ENCODE measurements around the gene ADRA2A. TPM values are rescaled to one million over a fixed set of nuclear protein-coding genes. Genes with fewer than 3 reads are reported as not detected.

The ADRA2A gene
- polyA plus RNA-seq, 1 experiment, result not detected

GRCh38 chr10:111117528-111118277 lies 40.9 kb downstream of the ADRA2A start:
- TF ChIP-seq CTCF (IDR thresholded peaks at IDR 0.05; ENCODE audit: low read depth, low read length), result no peak
- no peak for DNase-seq (ENCODE audit: low read depth, low spot score)
- Histone ChIP-seq H3K9me3 (ENCODE audit: control insufficient read depth, insufficient read depth, low read length) (no peaks in the 10 kb centered on the region), H3K4me3 (ENCODE audit: low read depth, low read length) (no peak overlapping the region), H3K27ac (ENCODE audit: low read depth, low read length) (no peak overlapping the region), H3K27me3 (ENCODE audit: control insufficient read depth, insufficient read depth, low read length) (no peaks in the 10 kb centered on the region)
- ChIA-PET POLR2A (no interaction called here), CTCF (no interaction called here)

GRCh38 chr10:111118758-111119157 lies 41.9 kb downstream of the ADRA2A start:
- DNase-seq (ENCODE audit: low read depth, low spot score), result no peak
- H3K27me3 ChIP-seq (ENCODE audit: control insufficient read depth, insufficient read depth, low read length), result no peaks in the 10 kb centered on the region
- no peak overlapping the region for H3K4me3 ChIP-seq (ENCODE audit: low read depth, low read length)
- ChIA-PET CTCF (no interaction called here), POLR2A (no interaction called here)
- H3K9me3 ChIP-seq (ENCODE audit: control insufficient read depth, insufficient read depth, low read length), result no peaks in the 10 kb centered on the region
- H3K27ac ChIP-seq (ENCODE audit: low read depth, low read length), result no peak overlapping the region
- no peak for TF ChIP-seq CTCF (IDR thresholded peaks at IDR 0.05; ENCODE audit: low read depth, low read length)

GRCh38 chr10:111119637-111120036 lies 42.8 kb downstream of the ADRA2A start:
- H3K27me3 ChIP-seq (ENCODE audit: control insufficient read depth, insufficient read depth, low read length), result no peaks in the 10 kb centered on the region
- TF ChIP-seq CTCF (IDR thresholded peaks at IDR 0.05; ENCODE audit: low read depth, low read length), result no peak
- no peak overlapping the region for H3K4me3 ChIP-seq (ENCODE audit: low read depth, low read length)
- no peaks in the 10 kb centered on the region for H3K9me3 ChIP-seq (ENCODE audit: control insufficient read depth, insufficient read depth, low read length)
- CTCF ChIA-PET, result no interaction called here
- POLR2A ChIA-PET, result no interaction called here
- DNase-seq (ENCODE audit: low read depth, low spot score), result no peak
- H3K27ac ChIP-seq (ENCODE audit: low read depth, low read length), result no peak overlapping the region

GRCh38 chr10:111122127-111122526 lies 45.3 kb downstream of the ADRA2A start:
- no peak for DNase-seq (ENCODE audit: low read depth, low spot score)
- POLR2A ChIA-PET, result no interaction called here
- no peak overlapping the region for H3K27ac ChIP-seq (ENCODE audit: low read depth, low read length)
- CTCF ChIA-PET, result no interaction called here
- no peaks in the 10 kb centered on the region for H3K27me3 ChIP-seq (ENCODE audit: control insufficient read depth, insufficient read depth, low read length)
- H3K9me3 ChIP-seq (ENCODE audit: control insufficient read depth, insufficient read depth, low read length), result no peaks in the 10 kb centered on the region
- no peak overlapping the region for H3K4me3 ChIP-seq (ENCODE audit: low read depth, low read length)
- no peak for TF ChIP-seq CTCF (IDR thresholded peaks at IDR 0.05; ENCODE audit: low read depth, low read length)

GRCh38 chr10:111123883-111124282 lies 47.1 kb downstream of the ADRA2A start:
- POLR2A ChIA-PET, result no interaction called here
- no peak for DNase-seq (ENCODE audit: low read depth, low spot score)
- Histone ChIP-seq H3K27me3 (ENCODE audit: control insufficient read depth, insufficient read depth, low read length) (no peaks in the 10 kb centered on the region), H3K9me3 (ENCODE audit: control insufficient read depth, insufficient read depth, low read length) (no peaks in the 10 kb centered on the region), H3K27ac (ENCODE audit: low read depth, low read length) (no peak overlapping the region), H3K4me3 (ENCODE audit: low read depth, low read length) (no peak overlapping the region)
- CTCF ChIA-PET, result no interaction called here
- TF ChIP-seq CTCF (IDR thresholded peaks at IDR 0.05; ENCODE audit: low read depth, low read length), result no peak
